Adipocyte (in vitro differentiated cells): ENCODE measurements around the gene CD47.

Experiments used
- DNase-seq: peaks from one replicate; pipeline ENCODE4 v3.0.0-alpha.2; 2015; ENCODE audit warnings: low read depth
- H3K27me3 ChIP-seq: replicated peaks from 2 replicates; pipeline ENCODE4 v1.7.0; 2013; ENCODE audit warnings: mild to moderate bottlenecking, low read length, moderate library complexity; ENCODE audit not compliant: control insufficient read depth, insufficient read depth
- H3K36me3 ChIP-seq: 2 replicates; pipeline ENCODE4 v1.7.0; 2013; ENCODE audit warnings: low read length, mild to moderate bottlenecking, moderate library complexity; ENCODE audit not compliant: control insufficient read depth, insufficient read depth, severe bottlenecking
- H3K4me1 ChIP-seq: 2 replicates; pipeline ENCODE4 v1.7.0; 2013; ENCODE audit warnings: mild to moderate bottlenecking, low read length, moderate library complexity; ENCODE audit not compliant: control insufficient read depth, insufficient read depth
- H3K4me3 ChIP-seq: 2 replicates; pipeline ENCODE4 v1.7.0; 2013; ENCODE audit warnings: mild to moderate bottlenecking, low read length, moderate library complexity
- H3K9ac ChIP-seq: 2 replicates; pipeline ENCODE4 v1.7.0; 2013; ENCODE audit warnings: mild to moderate bottlenecking, low read length, moderate library complexity
- H3K9me3 ChIP-seq: 2 replicates; pipeline ENCODE4 v1.7.0; 2013; ENCODE audit warnings: mild to moderate bottlenecking, low read length, moderate library complexity; ENCODE audit not compliant: control insufficient read depth

Gene CD47

GRCh38 chr3:108064293-108064887 is 26.4 kb downstream of the CD47 start:
- no peaks in the 10 kb centered on the region for H3K27me3 ChIP-seq
- no peaks in the 10 kb centered on the region for H3K4me1 ChIP-seq
- no peak overlapping the region for H3K4me3 ChIP-seq
- H3K9ac ChIP-seq: no peak overlapping the region
- DNase-seq: no peak
- peaks cover 29% of the 10 kb centered on the region for H3K36me3 ChIP-seq
- H3K9me3 ChIP-seq: no peaks in the 10 kb centered on the region

DNA sequence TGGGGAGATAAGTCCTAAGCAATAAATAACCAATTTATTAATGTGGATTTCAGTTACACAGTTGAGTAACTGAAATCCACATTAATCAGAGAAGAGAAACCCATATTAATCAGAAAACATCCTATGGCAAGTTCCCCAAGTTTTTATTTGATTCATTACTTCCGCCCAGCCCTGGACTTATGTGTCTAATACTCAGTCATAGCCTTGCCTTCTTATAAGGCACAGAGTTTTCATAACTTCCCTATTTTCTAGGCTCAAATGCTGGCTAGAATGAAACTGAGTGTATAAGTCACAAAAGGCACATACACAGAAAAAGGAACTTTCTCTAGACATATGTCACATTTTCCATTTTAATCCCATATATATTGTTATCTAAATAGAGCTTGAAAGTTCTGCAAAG is 28.8 kb downstream of the CD47 start:
- H3K4me1 ChIP-seq: no peaks in the 10 kb centered on the region
- no peaks in the 10 kb centered on the region for H3K9me3 ChIP-seq
- no peak overlapping the region for H3K4me3 ChIP-seq
- H3K27me3 ChIP-seq: no peaks in the 10 kb centered on the region
- no peak for DNase-seq
- peaks cover 32% of the 10 kb centered on the region for H3K36me3 ChIP-seq
- no peak overlapping the region for H3K9ac ChIP-seq

- Histone ChIP-seq H3K4me3 (no peak overlapping the region), H3K4me1 (no peaks in the 10 kb centered on the region), H3K9ac (no peak overlapping the region), H3K27me3 (no peaks in the 10 kb centered on the region), H3K36me3 (peaks cover 32% of the 10 kb centered on the region), H3K9me3 (no peaks in the 10 kb centered on the region)
- no peak for DNase-seq
Measured at GRCh38 chr3:108060331-108060730, 30.5 kb downstream of the CD47 start.

GRCh38 chr3:108055931-108056330 is 34.9 kb downstream of the CD47 start:
- Histone ChIP-seq H3K27me3 (no peaks in the 10 kb centered on the region), H3K4me3 (no peak overlapping the region), H3K9ac (no peak overlapping the region), H3K36me3 (peaks cover 32% of the 10 kb centered on the region), H3K9me3 (no peaks in the 10 kb centered on the region), H3K4me1 (no peaks in the 10 kb centered on the region)
- no peak for DNase-seq

DNA sequence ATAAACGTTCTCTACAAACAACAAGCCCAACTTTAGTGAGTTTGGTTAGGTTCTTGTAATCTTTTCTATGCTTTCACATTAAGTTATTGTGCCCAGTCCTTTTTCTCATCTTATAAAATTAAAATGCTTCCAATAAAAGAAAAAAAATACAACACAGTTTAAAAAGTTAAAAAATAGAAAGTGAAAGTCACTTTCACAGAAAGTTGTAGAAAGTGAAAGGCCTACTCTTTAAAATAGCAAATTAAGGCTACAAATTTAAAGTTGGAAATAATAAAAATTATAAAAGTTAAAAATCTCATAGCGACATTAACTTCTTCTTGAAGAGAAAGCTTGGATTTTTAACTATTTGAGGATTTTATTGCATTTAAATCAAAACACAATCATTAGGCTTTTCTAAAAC is 35.9 kb downstream of the CD47 start:
- H3K36me3 ChIP-seq: peaks cover 23% of the 10 kb centered on the region
- H3K27me3 ChIP-seq: no peaks in the 10 kb centered on the region
- no peaks in the 10 kb centered on the region for H3K4me1 ChIP-seq
- H3K9me3 ChIP-seq: no peaks in the 10 kb centered on the region
- DNase-seq: no peak
- H3K4me3 ChIP-seq: no peak overlapping the region
- no peak overlapping the region for H3K9ac ChIP-seq

DNA sequence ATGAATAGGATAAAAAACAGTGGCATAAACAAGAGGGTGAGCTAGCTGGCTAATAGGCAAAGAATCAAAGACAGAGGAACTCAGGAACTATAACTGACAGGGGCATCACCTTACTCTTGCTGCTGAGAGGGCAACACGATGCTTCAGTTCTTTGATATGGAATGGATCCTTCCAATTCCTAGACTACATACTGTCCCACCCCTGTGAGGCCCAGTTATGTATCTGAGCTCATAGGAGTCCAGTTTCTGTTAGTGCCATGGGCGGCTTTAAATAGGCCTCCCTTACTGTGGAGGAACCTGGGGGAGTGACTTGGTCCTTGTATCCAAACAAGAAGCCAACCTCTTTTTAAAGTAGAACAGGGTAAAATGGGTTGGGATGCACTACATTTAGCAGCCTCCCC is 37.3 kb downstream of the CD47 start:
- Histone ChIP-seq H3K4me3 (no peak overlapping the region), H3K27me3 (no peaks in the 10 kb centered on the region), H3K9me3 (no peaks in the 10 kb centered on the region), H3K4me1 (no peaks in the 10 kb centered on the region), H3K36me3 (peaks cover 16% of the 10 kb centered on the region), H3K9ac (no peak overlapping the region)
- DNase-seq: no peak

DNA sequence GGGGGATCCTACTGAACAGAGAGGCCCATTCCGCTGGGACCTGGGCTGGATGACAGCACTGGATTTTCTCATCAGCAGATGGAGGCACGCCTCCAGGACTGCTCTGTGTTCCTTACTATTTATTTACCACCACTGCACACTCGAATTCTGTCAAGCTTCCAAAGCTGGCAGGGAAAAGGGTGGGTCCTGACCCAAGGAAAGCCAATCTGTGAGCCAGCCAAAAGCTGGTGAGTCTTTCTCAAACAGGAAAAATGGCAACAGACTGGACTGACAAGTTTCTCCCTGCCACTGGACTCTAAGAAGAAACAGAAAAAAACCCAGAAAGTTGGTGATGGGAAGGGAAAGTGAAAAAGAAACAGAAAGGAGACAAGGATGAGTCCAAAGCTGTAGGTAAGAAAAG is 37.8 kb downstream of the CD47 start:
- H3K4me1 ChIP-seq: no peaks in the 10 kb centered on the region
- H3K27me3 ChIP-seq: no peaks in the 10 kb centered on the region
- no peaks in the 10 kb centered on the region for H3K9me3 ChIP-seq
- no peak overlapping the region for H3K9ac ChIP-seq
- no peak for DNase-seq
- peaks cover 11% of the 10 kb centered on the region for H3K36me3 ChIP-seq
- H3K4me3 ChIP-seq: no peak overlapping the region

- Histone ChIP-seq H3K9me3 (no peaks in the 10 kb centered on the region), H3K4me3 (no peak overlapping the region), H3K27me3 (no peaks in the 10 kb centered on the region), H3K4me1 (no peaks in the 10 kb centered on the region), H3K9ac (no peak overlapping the region), H3K36me3 (peaks cover 11% of the 10 kb centered on the region)
- peak; percentile 45 for DNase-seq
Measured at GRCh38 chr3:108051005-108051404, 39.8 kb downstream of the CD47 start.

- H3K36me3 ChIP-seq: peaks cover 6% of the 10 kb centered on the region
- H3K4me3 ChIP-seq: no peak overlapping the region
- H3K9ac ChIP-seq: no peak overlapping the region
- no peaks in the 10 kb centered on the region for H3K27me3 ChIP-seq
- no peaks in the 10 kb centered on the region for H3K9me3 ChIP-seq
- DNase-seq: no peak
- H3K4me1 ChIP-seq: no peaks in the 10 kb centered on the region
Measured at GRCh38 chr3:108047987-108048386, 42.8 kb downstream of the CD47 start.

DNA sequence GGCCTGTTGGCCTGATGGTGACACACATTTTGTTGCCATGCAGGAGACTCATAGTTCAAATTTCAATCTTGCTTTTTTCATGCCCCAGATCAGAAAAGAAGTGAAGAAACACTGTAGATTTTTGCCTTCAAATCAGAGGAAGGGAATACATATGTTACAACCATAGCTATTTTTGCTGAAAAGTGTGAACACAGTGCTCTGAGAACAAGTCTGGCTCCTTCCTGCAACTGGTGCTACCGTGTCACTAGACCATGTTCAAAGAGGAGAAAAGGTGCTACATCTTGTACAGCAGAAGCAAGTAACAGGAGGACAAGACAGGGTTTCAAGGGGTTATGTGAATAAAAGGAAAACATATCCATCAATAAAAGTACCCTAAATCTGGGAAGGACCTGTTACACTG is 44.6 kb downstream of the CD47 start:
- H3K4me3 ChIP-seq: no peak overlapping the region
- H3K9me3 ChIP-seq: no peaks in the 10 kb centered on the region
- H3K4me1 ChIP-seq: no peaks in the 10 kb centered on the region
- H3K27me3 ChIP-seq: no peaks in the 10 kb centered on the region
- peaks cover 10% of the 10 kb centered on the region for H3K36me3 ChIP-seq
- no peak for DNase-seq
- no peak overlapping the region for H3K9ac ChIP-seq

- Histone ChIP-seq H3K27me3 (no peaks in the 10 kb centered on the region), H3K9me3 (no peaks in the 10 kb centered on the region), H3K4me1 (no peaks in the 10 kb centered on the region), H3K4me3 (no peak overlapping the region), H3K9ac (no peak overlapping the region), H3K36me3 (peaks cover 8% of the 10 kb centered on the region)
- DNase-seq: no peak
Measured at GRCh38 chr3:108044699-108045098, 46.1 kb downstream of the CD47 start.

DNA sequence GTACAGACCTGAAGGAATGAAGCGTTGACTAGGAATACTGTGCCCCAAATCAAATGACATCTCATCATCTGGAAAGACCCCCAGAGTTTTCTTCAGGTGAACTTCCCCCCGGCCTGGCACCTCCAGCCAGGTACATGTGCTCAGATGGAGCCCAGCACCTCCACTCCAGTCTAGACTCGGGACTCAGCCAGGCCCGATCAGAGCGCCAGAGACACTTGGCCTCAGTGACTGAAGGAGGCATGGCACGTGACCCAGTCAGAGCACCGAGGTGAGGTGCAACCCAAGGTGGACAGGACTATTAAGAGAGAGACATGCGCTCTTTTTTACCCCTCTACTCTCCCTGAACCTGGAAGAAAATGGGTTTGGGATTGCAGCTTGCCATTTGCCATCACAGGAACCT is 48.5 kb downstream of the CD47 start:
- Histone ChIP-seq H3K36me3 (peaks cover 8% of the 10 kb centered on the region), H3K4me3 (no peak overlapping the region), H3K4me1 (no peaks in the 10 kb centered on the region), H3K9ac (no peak overlapping the region), H3K27me3 (no peaks in the 10 kb centered on the region), H3K9me3 (no peaks in the 10 kb centered on the region)
- no peak for DNase-seq
